HUES64 (cell line): ENCODE measurements around the gene ZNF226.
"Not testable (repeated sequence)": the region's sequence is repeated elsewhere in the genome, so short reads cannot be mapped to it uniquely, and the experiment has no call there.

ENCODE experiments used
- H3K27ac ChIP-seq: 2 replicates; pipeline ENCODE4 v1.7.0; 2013; ENCODE audit warnings: low read depth, low read length, inconsistent platforms
- H3K27me3 ChIP-seq: 2 replicates; pipeline ENCODE4 v1.6.1; 2013; ENCODE audit warnings: mild to moderate bottlenecking, low read length; ENCODE audit not compliant: insufficient read depth
- H3K36me3 ChIP-seq: 2 replicates; pipeline ENCODE4 v1.6.1; 2013; ENCODE audit warnings: mild to moderate bottlenecking, low read length; ENCODE audit not compliant: insufficient read depth
- H3K4me1 ChIP-seq: 2 replicates; pipeline ENCODE4 v1.6.1; 2013; ENCODE audit warnings: mild to moderate bottlenecking, low read length, moderate library complexity; ENCODE audit not compliant: insufficient read depth
- H3K4me3 ChIP-seq: 2 replicates; pipeline ENCODE4 v1.5.1; 2013; ENCODE audit warnings: mild to moderate bottlenecking, low read length, moderate library complexity
- H3K9ac ChIP-seq: 2 replicates; pipeline ENCODE4 v1.6.1; 2013; ENCODE audit warnings: mild to moderate bottlenecking, low read depth, low read length
- H3K9me3 ChIP-seq: 2 replicates; pipeline ENCODE4 v1.6.1; 2013; ENCODE audit warnings: low read depth, low read length; ENCODE audit not compliant: insufficient read depth
- WGBS: fragments of 150-250, 120-280 bp; methylation state at CpG from one replicate; pipeline ENCODE4 v1.1.7; 2013; ENCODE audit warnings: missing lambda C conversion rate; 5-methylcytosine and 5-hydroxymethylcytosine counted together

The ZNF226 gene

GRCh38 chr19:44176590-44176989, 11.7 kb downstream of the ZNF226 start:
- Histone ChIP-seq H3K4me1 (no peaks in the 10 kb centered on the region), H3K9me3 (peaks cover 68% of the 10 kb centered on the region), H3K36me3 (peaks cover 67% of the 10 kb centered on the region), H3K27me3 (no peaks in the 10 kb centered on the region), H3K27ac (no peak overlapping the region), H3K4me3 (no peak overlapping the region), H3K9ac (no peak overlapping the region)
- WGBS, result 96% methylated on average over 3 of the region's 3 CpGs

DNA sequence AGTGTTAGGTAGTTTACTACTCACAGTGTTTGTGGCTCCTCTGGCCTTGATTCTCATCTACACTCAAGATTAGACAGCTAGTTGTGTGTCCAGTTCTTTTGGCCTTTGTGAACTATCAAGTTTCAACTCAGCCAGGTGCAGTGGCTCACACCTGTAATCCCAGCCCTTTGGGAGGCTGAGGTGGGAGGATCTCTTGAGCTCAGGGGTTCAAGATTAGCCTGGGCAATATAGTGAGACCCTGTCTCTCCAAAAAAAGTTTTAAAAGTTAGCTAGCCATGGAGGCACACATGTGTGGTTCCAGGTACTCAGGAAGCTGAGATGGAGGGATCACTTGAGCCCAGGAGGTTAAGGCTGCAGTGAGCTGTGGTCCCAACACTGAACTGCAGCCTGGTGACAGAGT, 16.1 kb downstream of the ZNF226 start:
- H3K4me3 ChIP-seq, result no peak overlapping the region
- no peak overlapping the region for H3K9ac ChIP-seq
- H3K9me3 ChIP-seq, result peaks cover 43% of the 10 kb centered on the region
- peaks cover 23% of the 10 kb centered on the region for H3K36me3 ChIP-seq
- no peaks in the 10 kb centered on the region for H3K27me3 ChIP-seq
- H3K27ac ChIP-seq, result no peak overlapping the region
- H3K4me1 ChIP-seq, result no peaks in the 10 kb centered on the region

DNA sequence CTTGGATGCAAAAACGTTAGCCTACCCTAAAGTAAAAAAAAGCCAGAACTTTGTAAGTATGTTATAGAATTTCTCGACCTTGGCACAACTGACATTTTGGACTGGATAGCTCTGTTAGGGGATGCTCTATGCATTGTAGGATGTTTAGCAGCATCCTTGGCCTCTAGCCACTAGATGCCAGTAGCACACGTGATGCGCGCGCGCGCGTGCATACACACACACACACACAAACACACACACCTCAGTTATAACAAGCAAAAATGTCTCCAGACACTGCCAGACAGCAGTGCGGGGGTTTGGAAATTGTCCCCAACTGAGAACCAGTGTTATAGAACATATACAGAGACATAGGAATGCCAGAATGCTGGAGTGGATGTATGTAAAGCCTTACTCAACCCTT, 17.2 kb downstream of the ZNF226 start:
- H3K4me3 ChIP-seq, result no peak overlapping the region
- no peaks in the 10 kb centered on the region for H3K4me1 ChIP-seq
- H3K27ac ChIP-seq, result no peak overlapping the region
- no peaks in the 10 kb centered on the region for H3K27me3 ChIP-seq
- H3K9me3 ChIP-seq, result peaks cover 31% of the 10 kb centered on the region
- peaks cover 11% of the 10 kb centered on the region for H3K36me3 ChIP-seq
- 95% methylated on average over 10 of the region's 10 CpGs for WGBS
- no peak overlapping the region for H3K9ac ChIP-seq

- Histone ChIP-seq H3K9ac (no peak overlapping the region), H3K27ac (no peak overlapping the region), H3K27me3 (no peaks in the 10 kb centered on the region), H3K4me3 (no peak overlapping the region), H3K36me3 (no peaks in the 10 kb centered on the region), H3K4me1 (no peaks in the 10 kb centered on the region), H3K9me3 (peaks cover 14% of the 10 kb centered on the region; the same call in 1 of the 2 replicates)
- 97% methylated on average over 6 of the region's 6 CpGs for WGBS
These were observed 25.1 kb downstream of the ZNF226 start for GRCh38 chr19:44190020-44190419.

GRCh38 chr19:44192127-44192526, 27.2 kb downstream of the ZNF226 start:
- peaks cover 13% of the 10 kb centered on the region; the same call in 1 of the 2 replicates for H3K9me3 ChIP-seq
- no peaks in the 10 kb centered on the region for H3K4me1 ChIP-seq
- no peaks in the 10 kb centered on the region for H3K36me3 ChIP-seq
- no peak overlapping the region for H3K4me3 ChIP-seq
- H3K9ac ChIP-seq, result no peak overlapping the region
- 89% methylated on average over 5 of the region's 5 CpGs for WGBS
- no peaks in the 10 kb centered on the region for H3K27me3 ChIP-seq
- no peak overlapping the region for H3K27ac ChIP-seq

DNA sequence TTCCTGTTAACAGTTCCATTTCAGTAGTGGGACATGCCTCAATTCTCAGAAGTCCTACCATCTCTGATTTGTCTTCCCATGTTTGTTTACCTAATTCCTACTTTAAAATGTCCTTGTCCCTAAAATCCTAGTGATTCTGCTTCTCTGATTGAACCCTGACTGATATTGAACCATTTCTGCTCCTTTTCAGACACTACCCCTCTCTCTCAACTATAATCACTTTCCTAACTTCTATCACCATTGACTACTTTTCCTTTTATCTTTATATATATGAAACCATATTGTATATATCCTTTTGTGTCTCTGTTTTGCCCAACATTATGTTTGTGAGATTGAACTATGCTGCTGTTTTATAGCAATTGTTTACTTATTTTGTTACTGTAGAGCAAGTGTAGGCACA, 31.9 kb downstream of the ZNF226 start:
- H3K9ac ChIP-seq, result no peak overlapping the region
- H3K9me3 ChIP-seq, result peaks cover 13% of the 10 kb centered on the region; the same call in 1 of the 2 replicates
- H3K4me1 ChIP-seq, result no peaks in the 10 kb centered on the region
- H3K4me3 ChIP-seq, result no peak overlapping the region
- H3K27me3 ChIP-seq, result no peaks in the 10 kb centered on the region
- no peak overlapping the region for H3K27ac ChIP-seq
- H3K36me3 ChIP-seq, result no peaks in the 10 kb centered on the region

- WGBS, result 100% methylated on average over 1 of the region's 1 CpG
- H3K9ac ChIP-seq, result no peak overlapping the region
- no peaks in the 10 kb centered on the region for H3K4me1 ChIP-seq
- no peak overlapping the region for H3K4me3 ChIP-seq
- H3K9me3 ChIP-seq, result peaks cover 34% of the 10 kb centered on the region
- no peak overlapping the region for H3K27ac ChIP-seq
- peaks cover 4% of the 10 kb centered on the region; the same call in 1 of the 2 replicates for H3K27me3 ChIP-seq
- H3K36me3 ChIP-seq, result no peaks in the 10 kb centered on the region
These were observed 37.6 kb downstream of the ZNF226 start for GRCh38 chr19:44202470-44202869.

- Histone ChIP-seq H3K9me3 (peaks cover 34% of the 10 kb centered on the region), H3K27ac (no peak overlapping the region), H3K9ac (no peak overlapping the region), H3K4me3 (no peak overlapping the region), H3K36me3 (no peaks in the 10 kb centered on the region), H3K4me1 (peaks cover 2% of the 10 kb centered on the region; the same call in 1 of the 2 replicates), H3K27me3 (peaks cover 4% of the 10 kb centered on the region; the same call in 1 of the 2 replicates)
- 90% methylated on average over 2 of the region's 2 CpGs for WGBS
These were observed 38.1 kb downstream of the ZNF226 start for GRCh38 chr19:44202974-44203373.

GRCh38 chr19:44203877-44204276, 39.0 kb downstream of the ZNF226 start:
- H3K36me3 ChIP-seq, H3K4me1 ChIP-seq, H3K27me3 ChIP-seq, H3K9ac ChIP-seq, H3K27ac ChIP-seq, H3K4me3 ChIP-seq: not testable (repeated sequence)
- H3K9me3 ChIP-seq, result peaks cover 34% of the 10 kb centered on the region
- WGBS, result 94% methylated on average over 31 of the region's 31 CpGs

- Histone ChIP-seq H3K27me3 (peaks cover 4% of the 10 kb centered on the region; the same call in 1 of the 2 replicates), H3K4me3 (no peak overlapping the region), H3K4me1 (peaks cover 3% of the 10 kb centered on the region; the same call in 1 of the 2 replicates), H3K36me3 (no peaks in the 10 kb centered on the region), H3K27ac (no peak overlapping the region), H3K9ac (no peak overlapping the region), H3K9me3 (peaks cover 34% of the 10 kb centered on the region)
- WGBS, result no CpG with 5 or more reads among the region's 2 CpGs
These were observed 39.9 kb downstream of the ZNF226 start for GRCh38 chr19:44204772-44205171.

- H3K4me3 ChIP-seq, result peak overlapping the region; percentile 84
- H3K9me3 ChIP-seq, result peaks cover 19% of the 10 kb centered on the region
- 6% methylated on average over 26 of the region's 26 CpGs for WGBS
- no peaks in the 10 kb centered on the region for H3K36me3 ChIP-seq
- peak overlapping the region; percentile 81 for H3K9ac ChIP-seq
- H3K27ac ChIP-seq, result peak overlapping the region; percentile 65
- peaks cover 4% of the 10 kb centered on the region; the same call in 1 of the 2 replicates for H3K27me3 ChIP-seq
- H3K4me1 ChIP-seq, result peaks cover 3% of the 10 kb centered on the region; the same call in 1 of the 2 replicates
These were observed 42.4 kb downstream of the ZNF226 start for GRCh38 chr19:44207126-44207803.
